SK-N-SH (cell line): Measurements from ENCODE around the gene TRPM3.

Source experiments
- CTCF ChIP-seq: fragments of 200-600 bp; sonication (generic); IDR thresholded peaks from 2 replicates; pipeline ENCODE4 v1.6.1; 2017; ENCODE audit warnings: antibody characterized with exemption, mild to moderate bottlenecking, moderate library complexity
- GATA2 ChIP-seq: sonication (generic); formaldehyde crosslinking; IDR thresholded peaks from 2 replicates; pipeline ENCODE4 v1.5.0; 2020; ENCODE audit warnings: mild to moderate bottlenecking, missing genetic modification reagents
- MEF2A ChIP-seq: IDR thresholded peaks from 2 replicates; pipeline ENCODE4 v1.4.0; 2012; ENCODE audit warnings: low read depth, borderline replicate concordance
- POLR2AphosphoS5 ChIP-seq: IDR thresholded peaks from 2 replicates; pipeline ENCODE4 v1.6.1; 2012; ENCODE audit warnings: low read depth, low read length
- RCOR1 ChIP-seq: fragments of 150-350 bp; IDR thresholded peaks from 2 replicates; pipeline ENCODE4 v1.6.1; 2017; ENCODE audit warnings: antibody characterized with exemption, low read length
- SIN3A ChIP-seq: IDR thresholded peaks from 2 replicates; pipeline ENCODE4 v1.6.1; 2012; ENCODE audit warnings: low read depth, mild to moderate bottlenecking, low read length, moderate library complexity, borderline replicate concordance
- USF1 ChIP-seq: IDR thresholded peaks from 2 replicates; pipeline ENCODE4 v1.4.0; 2012; ENCODE audit warnings: low read depth, borderline replicate concordance

- TF ChIP-seq MEF2A = no peak
- TF ChIP-seq RCOR1 = no peak
- TF ChIP-seq CTCF = no peak
- no peak for TF ChIP-seq SIN3A
- no peak for TF ChIP-seq USF1
- TF ChIP-seq POLR2AphosphoS5 = no peak
- TF ChIP-seq GATA2 = no peak
Observed at GRCh38 chr9:70868661-70869652, 252.5 kb downstream of the TRPM3 start.
